Activated CD8-positive, alpha-beta memory T cell treated with anti-CD3 and anti-CD28 coated beads for 1 hour (primary cell): ENCODE measurements around the gene PPP1R13B.

Source experiments
- DNase-seq, 2 donors: peaks; one replicate each; pipeline ENCODE4 v3.0.0-alpha.2; 2020; ENCODE audit warnings: low read depth in 1 of 2; ENCODE audit errors: extremely low read depth in 1 of 2

The PPP1R13B gene

DNA sequence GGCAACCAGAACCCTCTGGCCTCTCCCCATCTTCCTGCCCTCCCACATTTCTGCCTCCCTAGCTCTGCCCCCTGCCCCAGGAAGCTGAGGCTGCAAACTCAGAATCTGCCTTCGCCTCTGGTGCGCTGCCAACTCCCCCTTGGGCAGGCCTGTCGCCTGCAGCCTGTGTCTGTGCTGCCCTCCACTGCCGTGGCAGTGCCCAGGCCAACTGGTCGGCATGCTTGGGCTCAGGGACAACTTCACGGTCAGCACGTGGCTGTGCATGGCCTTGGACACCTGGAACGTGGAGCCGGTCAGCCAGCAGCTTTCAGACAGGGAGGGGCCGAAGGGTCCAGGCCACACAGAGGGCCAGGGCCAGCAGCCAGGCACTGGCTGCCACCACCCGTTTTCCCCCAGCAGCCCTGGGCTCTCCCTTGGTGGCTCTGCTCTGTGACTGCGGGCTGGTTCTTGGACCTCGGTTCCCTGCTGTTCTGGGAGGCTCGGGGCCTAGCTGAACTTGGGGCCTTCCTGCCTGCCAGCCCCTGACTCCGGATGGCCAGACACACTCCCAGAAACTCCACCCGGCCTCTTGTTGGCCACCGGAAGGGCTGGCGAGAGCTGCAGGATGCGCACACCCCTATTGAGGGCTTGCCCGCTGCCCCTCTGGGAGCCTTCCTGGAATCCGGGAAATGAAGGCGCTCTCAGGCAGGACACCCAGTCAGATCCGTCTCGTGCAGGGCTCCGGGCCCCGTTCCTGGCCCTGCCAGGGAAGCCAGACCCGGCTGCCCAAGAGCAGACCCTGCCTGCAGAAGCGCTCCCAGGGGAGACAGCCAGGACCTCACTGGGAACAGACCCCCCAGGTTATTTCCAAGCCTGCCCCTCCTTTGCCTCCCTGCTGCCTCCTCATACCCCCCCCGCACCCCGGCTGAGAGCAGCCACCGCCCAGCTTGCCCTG is 34.2 kb upstream of the PPP1R13B start:
- DNase-seq: no peak

DNA sequence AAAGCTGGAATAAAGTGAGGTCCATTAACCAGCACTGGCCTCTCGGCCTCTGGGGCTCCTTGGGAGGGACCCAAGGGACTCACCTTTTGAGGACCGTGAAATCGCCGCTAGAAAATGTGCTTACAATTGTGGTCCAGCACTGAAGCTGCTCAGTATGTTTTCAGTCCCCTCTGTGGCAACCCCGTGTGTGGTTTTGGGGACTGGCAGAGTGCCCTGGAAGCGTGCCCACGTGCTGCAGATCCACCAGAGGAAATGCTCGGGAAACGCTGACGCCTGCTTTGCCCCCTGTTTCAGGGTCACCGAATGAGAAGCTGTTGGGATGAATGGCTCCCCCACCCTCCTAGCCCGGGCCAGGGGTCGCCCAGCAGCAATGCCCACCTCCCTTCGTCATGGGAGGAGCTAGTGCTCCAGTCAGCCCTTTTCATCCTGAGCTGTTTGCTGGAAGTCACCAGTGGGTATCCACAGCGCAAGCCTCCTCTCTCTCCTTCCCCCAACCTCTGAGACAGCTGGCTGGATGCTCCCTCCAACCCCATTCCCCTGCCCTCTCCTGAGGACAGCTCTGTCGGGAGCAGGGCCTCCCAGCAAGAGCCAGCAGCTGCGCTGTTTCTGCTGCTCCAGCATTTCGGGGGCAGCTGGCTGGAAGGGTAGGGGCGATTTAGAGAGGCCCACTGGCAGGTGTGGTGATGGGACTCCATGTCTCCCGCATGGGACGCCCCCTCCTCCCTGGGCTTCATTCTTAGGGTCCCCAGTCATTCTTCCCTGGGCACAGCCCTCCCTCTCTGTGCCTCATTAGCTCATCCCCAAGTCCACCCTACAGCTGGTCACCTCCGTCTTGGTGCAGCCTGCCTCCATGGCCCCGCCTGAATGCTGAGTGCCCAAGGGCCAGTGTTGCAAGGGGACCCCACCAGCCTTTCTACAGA is 33.2 kb upstream of the PPP1R13B start:
- DNase-seq: no peak

DNA sequence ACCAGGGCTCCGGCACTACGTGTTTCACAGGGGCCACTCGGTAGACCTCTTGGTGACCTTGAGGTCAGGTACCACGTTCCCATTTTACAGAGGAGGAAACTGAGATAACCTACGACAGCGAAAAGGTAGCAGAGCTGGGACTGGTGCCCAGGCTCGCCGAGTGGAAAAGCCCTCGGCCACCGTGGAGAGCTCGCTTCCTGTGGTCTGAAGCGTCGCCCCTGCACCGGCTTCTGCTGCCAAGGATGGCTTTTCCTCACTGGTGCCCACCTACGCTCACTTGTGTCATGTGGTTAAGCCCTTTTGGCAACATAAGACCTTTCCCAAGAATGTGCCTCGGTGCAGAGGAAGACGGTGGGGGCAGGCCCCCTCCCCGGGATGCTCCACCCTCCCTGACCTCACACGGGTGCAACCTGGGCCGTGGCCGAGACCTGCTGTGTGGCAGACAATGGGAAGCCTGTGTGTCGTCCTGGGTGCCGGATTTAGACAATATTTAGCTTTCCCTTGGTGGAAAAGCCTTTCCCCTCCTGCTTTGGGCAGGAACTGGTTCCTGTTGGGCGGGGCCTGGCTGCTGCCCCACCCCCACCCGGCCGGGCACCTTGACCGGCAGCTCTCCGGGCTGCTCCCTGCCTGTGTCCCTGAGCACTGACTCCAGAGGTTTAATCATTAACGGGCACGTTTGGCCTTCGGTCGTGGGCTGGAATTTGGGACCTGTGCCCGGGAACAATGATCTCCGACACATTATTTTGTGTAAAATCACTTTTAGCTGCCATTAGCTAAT is 32.4 kb upstream of the PPP1R13B start:
- no peak for DNase-seq

DNA sequence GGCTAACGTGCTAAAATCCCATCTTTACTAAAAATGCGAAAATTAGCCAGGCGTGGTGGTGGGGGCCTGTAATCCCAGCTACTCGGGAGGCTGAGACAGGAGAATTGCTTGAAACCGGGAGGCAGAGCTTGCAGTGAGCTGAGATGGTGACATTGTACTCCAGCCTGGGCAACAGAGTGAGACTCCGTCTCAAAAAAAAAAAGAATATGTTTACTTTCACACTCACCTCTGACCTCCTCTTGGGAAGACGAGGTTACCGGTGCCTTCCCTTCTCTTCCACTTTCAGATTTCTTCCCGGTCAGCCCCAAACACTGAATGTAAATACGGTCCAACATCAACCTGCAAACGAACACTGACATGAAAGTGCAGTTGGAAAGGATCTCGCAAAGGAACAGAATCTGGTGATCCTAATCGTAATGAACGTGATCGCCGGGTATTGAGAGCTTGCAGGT is 31.8 kb upstream of the PPP1R13B start:
- no peak for DNase-seq

DNA sequence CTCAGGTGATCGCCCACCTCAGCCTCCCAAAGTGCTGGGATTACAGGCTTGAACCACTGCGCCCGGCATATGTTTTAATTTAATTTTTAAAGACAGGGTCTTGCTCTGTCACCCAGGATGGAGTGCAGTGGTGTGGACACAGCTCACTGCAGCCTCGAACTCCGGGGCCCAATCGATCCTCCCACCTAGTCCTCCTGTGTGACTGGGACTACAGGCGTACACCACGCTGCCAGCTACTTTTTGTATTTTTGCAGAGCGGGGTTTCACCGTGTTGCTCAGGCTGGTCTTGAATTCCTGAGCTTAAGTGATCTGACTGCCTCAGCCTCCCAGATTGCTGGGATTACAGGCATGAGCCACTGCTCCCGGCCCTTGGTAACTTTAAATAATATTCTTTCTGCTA is 30.8 kb upstream of the PPP1R13B start:
- DNase-seq: no peak

DNA sequence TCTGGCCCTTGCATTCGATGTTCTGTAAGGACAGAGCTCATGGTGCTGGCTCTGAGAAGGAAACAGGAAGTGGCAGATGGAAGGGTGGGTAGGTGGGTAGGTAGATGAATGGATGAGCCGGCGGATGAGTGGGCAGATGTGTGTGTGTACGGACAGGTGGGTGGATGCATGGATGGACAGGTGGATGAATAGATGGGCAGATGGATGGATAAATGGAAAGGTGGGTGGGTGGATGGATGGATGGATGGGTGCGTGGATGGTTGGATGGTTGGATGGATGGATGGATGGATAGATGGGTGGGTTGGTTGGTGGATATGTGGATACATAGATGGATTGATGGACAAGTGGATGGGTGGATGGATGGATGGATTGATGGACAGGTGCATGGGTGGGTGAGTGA is 27.6 kb upstream of the PPP1R13B start:
- DNase-seq: no peak

DNA sequence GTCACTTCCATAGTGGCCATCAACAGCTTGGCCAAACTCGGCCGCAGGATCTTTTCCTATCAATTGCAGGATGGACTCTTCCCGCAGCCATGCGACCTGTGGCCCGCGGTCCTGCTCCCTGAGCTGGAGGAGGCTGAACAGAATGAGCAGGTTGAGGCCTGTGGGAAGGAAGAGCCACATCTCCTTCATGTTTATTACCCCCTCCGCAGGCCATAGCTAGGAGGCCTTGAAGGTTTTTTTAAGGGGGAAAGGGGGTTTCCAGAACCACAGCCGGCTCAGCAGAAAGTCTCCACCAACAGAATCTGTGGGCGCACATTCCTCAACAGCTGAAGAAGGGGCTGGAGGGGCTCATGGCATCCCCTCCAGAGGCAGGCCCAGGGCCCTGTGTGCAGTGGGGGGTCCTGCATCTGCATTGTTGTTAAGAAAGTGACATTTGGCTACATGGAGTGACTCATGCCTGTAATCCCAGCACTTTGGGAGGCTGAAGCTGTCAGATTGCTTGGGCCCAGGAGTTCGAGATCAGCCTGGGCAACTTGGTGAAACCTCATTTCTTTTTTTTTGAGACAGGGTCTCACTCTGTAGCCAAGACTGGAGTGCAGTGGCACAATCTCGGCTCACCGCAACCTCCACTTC is 25.2 kb upstream of the PPP1R13B start:
- DNase-seq: no peak

DNA sequence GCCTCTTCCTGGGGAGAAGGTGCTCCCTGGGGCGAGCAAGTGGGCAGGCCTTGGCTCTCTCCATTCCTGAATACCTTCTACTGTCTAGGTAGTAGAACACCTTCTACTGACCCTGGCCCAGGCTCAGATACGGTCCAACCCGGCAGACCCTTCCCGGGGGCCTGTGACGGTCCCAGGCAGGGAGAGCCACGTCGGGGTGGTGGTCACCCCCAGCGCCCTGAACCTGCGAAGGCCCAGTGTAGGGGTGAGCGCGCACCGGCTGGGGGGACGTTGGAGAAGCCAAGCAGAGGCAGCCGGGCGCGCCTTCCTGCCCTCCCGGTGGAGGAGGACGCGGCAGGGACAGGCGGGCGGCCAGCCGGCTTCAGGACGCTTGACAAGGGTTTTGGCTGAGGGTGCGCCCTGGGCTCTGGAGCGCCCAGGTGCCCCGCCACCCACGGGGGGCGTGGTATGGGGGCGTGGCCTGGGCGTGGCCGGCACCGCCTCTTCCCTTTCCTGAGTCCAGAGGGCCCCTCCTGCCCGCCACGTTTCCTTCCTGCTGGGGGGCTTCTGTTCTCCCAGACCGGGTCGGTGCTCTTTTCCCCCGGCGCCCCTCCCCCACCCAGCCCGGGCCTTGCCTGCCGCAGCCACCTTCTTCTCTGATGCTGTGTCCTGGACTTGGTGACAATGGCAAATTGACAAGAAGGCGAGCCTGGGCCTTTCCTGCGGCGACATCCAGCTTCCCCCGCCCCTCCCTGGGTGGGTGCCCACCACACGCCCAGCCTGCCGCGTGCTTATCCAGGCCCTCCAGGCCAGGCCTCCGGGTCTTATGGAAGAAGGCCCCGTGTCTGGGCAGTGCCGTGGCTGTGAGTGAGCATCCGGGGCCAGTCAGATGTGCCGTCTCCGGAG is 24.5 kb upstream of the PPP1R13B start:
- peak; percentile 22 to 63 for DNase-seq

DNA sequence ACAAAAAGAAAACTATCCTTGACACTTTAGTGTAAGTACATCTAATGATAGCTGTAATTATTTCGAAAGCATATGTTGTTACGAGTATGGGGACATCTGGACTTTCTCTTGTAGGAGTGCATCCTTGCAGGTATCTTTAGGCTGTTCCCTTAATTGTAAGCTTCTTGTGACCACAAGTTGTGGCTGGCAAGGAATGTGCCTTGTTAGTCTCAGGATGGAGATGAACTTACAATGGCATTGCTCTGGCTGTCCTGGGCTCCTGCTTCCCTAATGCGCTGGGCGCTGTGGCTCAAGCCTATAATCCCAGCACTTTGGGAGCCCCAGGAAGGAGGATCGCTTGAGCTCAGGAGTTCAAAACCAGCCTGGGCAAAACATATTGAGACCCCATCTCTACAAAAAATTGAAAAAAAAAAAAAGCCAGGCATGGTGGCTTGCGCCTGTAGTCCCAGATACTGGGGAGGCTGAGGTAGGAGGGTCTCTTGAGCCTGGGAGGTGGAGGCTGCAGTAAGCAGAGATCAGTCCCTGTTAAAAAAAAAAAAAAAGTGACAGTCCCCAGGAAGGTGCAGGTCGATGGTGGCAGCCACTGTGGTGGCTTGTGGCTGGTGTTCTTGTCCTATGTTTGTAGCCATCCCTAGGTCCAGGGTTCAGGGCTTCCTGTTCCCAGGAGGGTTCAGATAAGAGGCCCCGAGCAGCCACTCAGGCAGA is 23.7 kb upstream of the PPP1R13B start:
- no peak for DNase-seq

DNA sequence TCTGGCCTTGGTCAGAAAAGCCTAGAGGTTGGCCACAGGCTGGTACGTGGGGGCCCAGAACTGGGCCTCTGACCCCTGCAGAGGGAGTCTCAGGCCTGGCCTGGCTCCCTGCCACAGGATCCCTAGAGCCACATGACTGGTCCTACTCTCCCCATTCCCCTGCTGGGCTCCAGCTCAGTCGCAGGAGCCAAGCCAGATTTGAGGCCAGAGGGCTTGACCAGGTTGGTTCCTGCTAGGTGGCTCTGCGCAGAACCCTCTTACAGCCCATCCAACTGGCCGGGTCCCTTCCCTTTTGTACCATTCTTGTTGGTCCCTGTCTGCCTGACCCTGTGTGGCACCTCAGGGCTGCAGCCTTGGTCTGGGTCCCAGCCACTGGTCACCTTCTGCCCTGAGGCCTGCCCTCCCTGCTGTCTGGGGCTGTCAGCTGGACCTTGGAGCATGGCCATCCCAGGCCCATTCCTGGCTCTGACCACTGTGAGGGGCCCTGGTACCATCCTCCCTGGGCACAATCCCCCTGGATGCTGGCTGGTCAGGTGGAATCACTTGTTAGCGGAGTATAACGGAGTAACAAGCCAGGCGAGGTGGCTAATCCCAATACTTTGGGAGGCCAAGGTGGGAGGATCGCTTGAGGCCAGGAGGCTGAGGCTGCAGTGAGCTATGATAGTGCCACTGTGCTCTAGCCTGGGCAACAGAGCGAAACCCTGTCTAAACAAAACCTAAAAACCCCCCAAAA is 22.9 kb upstream of the PPP1R13B start:
- DNase-seq: no peak

DNA sequence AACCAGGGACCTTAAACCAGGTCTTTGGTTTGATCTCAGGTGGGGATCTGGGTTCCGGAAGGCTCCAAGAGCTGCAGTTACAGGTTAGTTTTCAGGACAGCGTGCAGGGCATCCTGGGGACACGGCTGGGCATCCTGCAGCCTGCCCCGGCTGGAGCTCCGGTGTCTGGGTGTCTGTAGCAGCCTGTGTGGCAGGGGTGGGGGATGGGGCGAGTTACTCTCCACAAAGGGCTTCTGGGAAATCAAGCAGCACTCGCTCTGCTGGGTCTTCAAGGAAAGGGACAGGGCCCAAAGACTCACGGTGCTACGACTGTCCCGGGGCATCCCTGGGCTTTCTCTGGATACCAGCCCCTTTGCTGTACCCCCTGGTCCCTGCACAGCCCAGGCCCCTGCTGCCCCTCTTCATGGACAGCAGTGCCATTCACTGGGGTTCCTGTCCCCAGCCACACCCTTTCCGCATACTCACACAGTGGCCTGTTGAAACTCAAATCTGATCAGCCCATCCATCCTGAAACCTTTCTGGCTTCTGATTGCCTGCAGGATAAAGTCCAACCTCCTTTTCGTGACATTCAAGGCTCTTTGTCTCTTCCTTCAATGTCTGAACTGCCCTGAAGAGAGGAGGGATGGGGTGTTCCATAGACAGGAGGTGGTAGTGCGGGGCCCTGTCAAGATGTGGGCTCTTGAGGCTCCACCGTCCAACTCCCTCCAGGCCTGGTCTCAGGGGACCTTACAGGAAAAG is 22.2 kb upstream of the PPP1R13B start:
- no peak for DNase-seq

DNA sequence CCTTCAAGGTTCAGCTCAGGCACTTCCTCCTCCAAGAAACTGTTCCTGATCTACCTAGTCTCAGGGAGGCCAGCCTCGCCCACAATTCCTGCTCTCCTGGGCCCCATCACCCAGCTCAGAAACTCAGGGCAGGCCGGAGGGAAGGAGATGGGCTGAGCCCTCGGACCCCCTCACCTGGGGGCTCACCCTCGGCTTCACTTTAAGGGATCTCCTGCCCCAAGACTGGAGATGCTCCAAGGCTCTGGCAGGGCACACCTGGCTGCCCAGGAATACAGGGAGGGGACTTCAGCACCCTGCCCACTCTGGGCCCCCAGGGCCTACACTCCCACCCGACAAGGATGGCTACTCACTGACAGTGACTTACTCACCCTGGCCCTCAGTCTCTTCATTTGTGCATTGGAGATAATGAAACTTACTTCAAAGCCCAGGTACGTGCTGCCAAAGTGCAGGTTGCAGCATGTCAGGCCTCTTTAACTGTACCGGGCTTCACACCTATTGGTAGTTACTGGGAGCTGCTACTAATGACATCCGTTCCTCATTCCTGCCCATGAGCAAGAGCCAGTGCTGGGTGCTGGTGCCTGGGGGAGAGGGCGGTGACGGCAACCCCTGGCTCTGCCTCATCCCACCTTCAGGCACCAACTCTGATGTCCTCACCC is 21.0 kb upstream of the PPP1R13B start:
- DNase-seq: no peak

DNA sequence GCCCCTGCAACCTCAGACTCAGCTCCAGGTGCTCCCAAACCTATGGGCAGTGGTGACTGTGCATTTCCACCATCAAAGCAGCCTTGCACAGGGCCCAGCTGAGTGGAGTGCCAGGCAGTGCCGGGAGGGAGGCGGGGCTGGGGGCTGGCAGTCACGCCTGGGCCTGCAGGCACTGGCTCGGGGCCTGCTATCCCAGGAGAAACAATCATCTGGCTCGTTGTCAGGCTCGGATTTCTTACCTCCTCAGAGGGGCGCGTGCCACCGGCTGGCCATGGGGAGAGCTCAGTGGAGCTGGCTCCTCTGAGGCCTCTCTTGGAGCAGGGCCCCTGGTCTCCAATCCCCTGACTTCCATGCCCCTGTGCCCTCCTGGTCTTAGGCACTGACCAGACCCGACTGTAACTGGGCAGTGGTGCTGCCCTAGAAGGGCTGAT is 20.2 kb upstream of the PPP1R13B start:
- no peak for DNase-seq

DNA sequence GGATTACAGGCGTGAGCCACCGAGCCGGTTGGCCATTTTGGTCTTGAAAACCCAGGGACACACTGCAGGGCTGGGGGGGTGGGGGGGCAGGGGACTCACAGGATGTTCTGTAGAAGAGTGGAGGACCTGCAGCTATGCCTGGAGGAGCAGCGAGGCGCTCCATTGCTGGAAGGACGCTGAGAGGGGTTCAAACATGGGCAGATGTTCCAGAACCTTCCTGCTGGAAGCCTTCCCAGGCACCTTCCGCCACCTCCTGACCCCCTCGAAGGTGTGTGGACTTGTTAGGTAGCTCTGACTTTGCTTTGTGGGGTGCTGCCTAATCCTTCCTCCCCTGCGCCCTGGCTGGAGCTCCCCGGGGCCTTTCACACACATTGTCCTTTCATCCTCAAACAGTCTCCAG is 19.6 kb upstream of the PPP1R13B start:
- no peak for DNase-seq

DNA sequence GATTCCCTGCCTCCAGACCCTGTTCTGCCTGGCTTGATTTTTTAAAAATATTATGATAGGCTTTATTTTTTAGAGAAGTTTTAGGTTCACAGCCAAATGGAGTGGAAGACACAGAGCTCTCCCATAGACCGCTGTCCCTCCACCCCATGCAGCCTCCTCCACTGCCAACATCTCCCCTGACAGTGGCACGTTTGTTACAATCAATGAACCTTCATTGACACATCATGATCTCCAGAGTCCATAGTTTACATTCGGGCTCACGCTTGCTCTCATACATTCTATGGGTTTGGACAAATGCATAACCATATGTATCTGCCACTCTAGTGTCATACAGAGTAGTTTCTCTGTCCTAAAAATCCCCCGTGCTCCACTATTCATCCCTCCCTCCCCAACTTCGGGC is 15.9 kb upstream of the PPP1R13B start:
- no peak for DNase-seq

DNA sequence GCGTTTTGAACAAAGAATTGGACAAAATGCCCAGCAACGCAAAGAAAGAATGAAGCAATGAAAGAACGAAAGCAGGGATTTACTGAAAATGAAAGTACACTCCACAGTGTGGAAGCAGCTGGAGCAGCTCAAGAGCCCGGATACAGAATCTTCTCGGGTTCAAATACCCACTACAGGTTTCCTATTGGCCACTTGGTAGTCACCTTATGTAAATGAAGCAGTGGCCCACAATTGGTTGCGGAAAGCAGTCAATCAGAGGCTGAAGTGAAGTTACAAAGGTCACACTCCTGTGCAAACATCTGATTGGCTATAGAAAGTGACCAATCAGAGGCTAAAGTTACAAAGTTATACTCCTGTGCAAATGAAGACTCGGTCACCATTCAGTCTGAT is 15.0 kb upstream of the PPP1R13B start:
- no peak for DNase-seq
